Breast epithelium (tissue), 3 donors: ENCODE results near the gene TPRN.

Source experiments
- POLR2A ChIP-seq: fragments of 450-650 bp; IDR thresholded peaks from one replicate; pipeline ENCODE4 v1.6.1; 2016; ENCODE audit warnings: antibody characterized with exemption, mild to moderate bottlenecking, moderate library complexity
- TF ChIP-seq, protein P1 (sequence below), 3 donors: fragments of 450-650 bp; IDR thresholded peaks; one replicate each; pipeline ENCODE4 v1.5.1; 2016 to 2017; ENCODE audit warnings: antibody characterized with exemption in 3 of 3, mild to moderate bottlenecking in 3 of 3, moderate library complexity in 3 of 3

- TF ChIP-seq, protein P1, sequence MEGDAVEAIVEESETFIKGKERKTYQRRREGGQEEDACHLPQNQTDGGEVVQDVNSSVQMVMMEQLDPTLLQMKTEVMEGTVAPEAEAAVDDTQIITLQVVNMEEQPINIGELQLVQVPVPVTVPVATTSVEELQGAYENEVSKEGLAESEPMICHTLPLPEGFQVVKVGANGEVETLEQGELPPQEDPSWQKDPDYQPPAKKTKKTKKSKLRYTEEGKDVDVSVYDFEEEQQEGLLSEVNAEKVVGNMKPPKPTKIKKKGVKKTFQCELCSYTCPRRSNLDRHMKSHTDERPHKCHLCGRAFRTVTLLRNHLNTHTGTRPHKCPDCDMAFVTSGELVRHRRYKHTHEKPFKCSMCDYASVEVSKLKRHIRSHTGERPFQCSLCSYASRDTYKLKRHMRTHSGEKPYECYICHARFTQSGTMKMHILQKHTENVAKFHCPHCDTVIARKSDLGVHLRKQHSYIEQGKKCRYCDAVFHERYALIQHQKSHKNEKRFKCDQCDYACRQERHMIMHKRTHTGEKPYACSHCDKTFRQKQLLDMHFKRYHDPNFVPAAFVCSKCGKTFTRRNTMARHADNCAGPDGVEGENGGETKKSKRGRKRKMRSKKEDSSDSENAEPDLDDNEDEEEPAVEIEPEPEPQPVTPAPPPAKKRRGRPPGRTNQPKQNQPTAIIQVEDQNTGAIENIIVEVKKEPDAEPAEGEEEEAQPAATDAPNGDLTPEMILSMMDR (IDR thresholded peaks at IDR 0.05), result no peak
- no peak for TF ChIP-seq POLR2A
Measured at GRCh38 chr9:137181680-137182079, 18.9 kb downstream of the TPRN start.
